B cell (primary cell): ENCODE data around the gene MED16. TPM values are rescaled to one million over a fixed set of nuclear protein-coding genes. Genes with fewer than 3 reads are reported as not detected.

ENCODE experiments used
- ATAC-seq: fragments of 200-7000 bp; cut with Tn5 transposase; one replicate; pipeline ENCODE4 v1.10.0; 2021; ENCODE audit warnings: low read depth, mild to moderate bottlenecking, moderate number of reproducible peaks, moderate library complexity
- CTCF ChIA-PET: fragments of 350-600 bp; sonication (Branson Sonifier 250); formaldehyde crosslinking; loops from one replicate; lab custom pipeline; 2021; ENCODE audit warnings: antibody characterized with exemption, inconsistent platforms; lab: Charles Lee
- POLR2A ChIA-PET: fragments of 350-600 bp; sonication (Branson Sonifier 250); formaldehyde crosslinking; loops from one replicate; lab custom pipeline; 2021; ENCODE audit warnings: antibody characterized with exemption; lab: Charles Lee
- DNase-seq: peaks from one replicate; pipeline ENCODE4 v3.0.0; 2013
- H2AFZ ChIP-seq: 2 replicates; pipeline ENCODE4 v1.6.1; 2012; ENCODE audit warnings: mild to moderate bottlenecking, low read depth, low read length; ENCODE audit not compliant: insufficient read depth, poor library complexity, severe bottlenecking
- H3K27ac ChIP-seq, 2 donors: 1 replicate in 1 of 2; 2 replicates in 1 of 2; pipeline ENCODE4 v1.5.1; 2012 to 2013; ENCODE audit warnings: low read length in 2 of 2, mild to moderate bottlenecking in 2 of 2, moderate library complexity in 1 of 2
- H3K27me3 ChIP-seq, 4 experiments: fragments of 200-600 bp in 1 of 4; sonication (generic) in 1 of 4; replicated peaks in 1 of 4; 1 replicate in 2 of 4; 2 replicates in 2 of 4; pipeline versions ENCODE4 v1.6.1 to v1.7.0; 2013 to 2016; ENCODE audit warnings: low read length in 3 of 4, mild to moderate bottlenecking in 2 of 4, mixed read lengths in 1 of 4, moderate library complexity in 1 of 4; ENCODE audit not compliant: insufficient read depth in 4 of 4, control insufficient read depth in 3 of 4; ENCODE audit errors: control extremely low read depth in 1 of 4
- H3K36me3 ChIP-seq, 2 experiments: replicated peaks in 1 of 2; 1 replicate in 1 of 2; 2 replicates in 1 of 2; pipeline versions ENCODE4 v1.6.1 to v1.7.1; 2013; ENCODE audit warnings: low read length in 1 of 2; ENCODE audit not compliant: insufficient read depth in 2 of 2, control insufficient read depth in 1 of 2; ENCODE audit errors: control extremely low read depth in 1 of 2, extremely low read depth in 1 of 2
- H3K4me1 ChIP-seq, 2 donors: fragments of 200-600 bp in 1 of 2; sonication (generic) in 1 of 2; 1 replicate in 1 of 2; 2 replicates in 1 of 2; pipeline versions ENCODE4 v1.5.1 to v1.6.1; 2013 to 2017; ENCODE audit warnings: low read length in 2 of 2; ENCODE audit not compliant: control insufficient read depth in 2 of 2, insufficient read depth in 2 of 2
- H3K4me2 ChIP-seq: replicated peaks from 2 replicates; pipeline ENCODE3; 2012; ENCODE audit warnings: mild to moderate bottlenecking, low read depth, low read length; ENCODE audit not compliant: poor library complexity, severe bottlenecking
- H3K4me3 ChIP-seq, 5 experiments: fragments of 200-600 bp in 1 of 5; sonication (generic) in 1 of 5; 1 replicate in 3 of 5; 2 replicates in 2 of 5; pipeline versions ENCODE4 v1.5.1 to v1.7.0; 2011 to 2016; ENCODE audit warnings: low read length in 4 of 5, mild to moderate bottlenecking in 4 of 5, low read depth in 2 of 5, control low read depth in 1 of 5, moderate library complexity in 1 of 5; ENCODE audit not compliant: insufficient read depth in 1 of 5; ENCODE audit errors: control extremely low read depth in 1 of 5, extremely low read depth in 1 of 5
- H3K79me2 ChIP-seq: fragments of 200-600 bp; sonication (generic); one replicate; pipeline ENCODE4 v1.6.0; 2016; ENCODE audit warnings: low read length; ENCODE audit not compliant: control insufficient read depth, insufficient read depth
- H3K9ac ChIP-seq: fragments of 200-600 bp; sonication (generic); 2 replicates; pipeline ENCODE4 v1.6.1; 2017; ENCODE audit warnings: mild to moderate bottlenecking, low read length, moderate library complexity
- H3K9me3 ChIP-seq, 3 donors: one replicate each; pipeline versions ENCODE4 v1.6.1 to v1.7.1; 2013; ENCODE audit warnings: low read length in 2 of 3; ENCODE audit not compliant: control insufficient read depth in 2 of 3, insufficient read depth in 1 of 3; ENCODE audit errors: control extremely low read depth in 1 of 3
- H4K20me1 ChIP-seq: 2 replicates; pipeline ENCODE4 v1.6.0; 2012; ENCODE audit warnings: mild to moderate bottlenecking, low read length; ENCODE audit not compliant: insufficient read depth, control insufficient read depth, poor library complexity, severe bottlenecking
- H3K27ac Mint-ChIP-seq: one replicate; pipeline ENCODE4 v1.8.0; 2021; ENCODE audit warnings: mixed read lengths
- H3K27me3 Mint-ChIP-seq: one replicate; pipeline ENCODE4 v1.8.0; 2021; ENCODE audit warnings: mixed read lengths
- H3K4me1 Mint-ChIP-seq: one replicate; pipeline ENCODE4 v1.8.0; 2021; ENCODE audit warnings: mixed read lengths
- H3K4me3 Mint-ChIP-seq: one replicate; pipeline ENCODE4 v1.8.0; 2021; ENCODE audit warnings: mixed read lengths
- H3K9me3 Mint-ChIP-seq: one replicate; pipeline ENCODE4 v1.8.0; 2022; ENCODE audit warnings: mixed read lengths; ENCODE audit not compliant: insufficient read depth
- EZH2 ChIP-seq: IDR thresholded peaks from 2 replicates; pipeline ENCODE4 v1.6.1; 2012; ENCODE audit warnings: borderline replicate concordance, low read depth, mild to moderate bottlenecking, moderate library complexity, low read length; ENCODE audit not compliant: insufficient read depth, poor library complexity, severe bottlenecking
- WGBS: methylation state at CpG from one replicate; pipeline ENCODE4 v1.1.5; 2013; ENCODE audit warnings: missing lambda C conversion rate; ENCODE audit not compliant: insufficient coverage; 5-methylcytosine and 5-hydroxymethylcytosine counted together
- intact Hi-C: fragments of 100-400 bp; cut with micrococcal nuclease; formaldehyde crosslinking; loops from one replicate; pipeline ENCODE4 v1.10.0; 2022
- polyA plus RNA-seq: library from polyadenylated mRNA; depleted of rRNA; stranded (reverse); fragments of >200 nt; gene quantifications from 2 replicates; pipeline ENCODE4 v1.2.3, GENCODE V29; 2012
- total RNA-seq, 2 donors: library from RNA; stranded (reverse); fragments of 120-200 nt in 1 of 2; gene quantifications; 1 replicate in 1 of 2; 2 replicates in 1 of 2; pipeline versions ENCODE4 v1.2.3 to v1.2.4, GENCODE V29; 2013 to 2022
- TF ChIP-seq, protein P1 (sequence below): fragments of 200-600 bp; IDR thresholded peaks from one replicate; pipeline ENCODE4 v1.8.0; 2022; ENCODE audit warnings: antibody characterized with exemption, mild to moderate bottlenecking

Gene MED16
- total and polyA plus RNA-seq, 2 donors (not counting 1 experiment from before 2014, with no cell fraction given), result 85.0 to 85.3 TPM

DNA sequence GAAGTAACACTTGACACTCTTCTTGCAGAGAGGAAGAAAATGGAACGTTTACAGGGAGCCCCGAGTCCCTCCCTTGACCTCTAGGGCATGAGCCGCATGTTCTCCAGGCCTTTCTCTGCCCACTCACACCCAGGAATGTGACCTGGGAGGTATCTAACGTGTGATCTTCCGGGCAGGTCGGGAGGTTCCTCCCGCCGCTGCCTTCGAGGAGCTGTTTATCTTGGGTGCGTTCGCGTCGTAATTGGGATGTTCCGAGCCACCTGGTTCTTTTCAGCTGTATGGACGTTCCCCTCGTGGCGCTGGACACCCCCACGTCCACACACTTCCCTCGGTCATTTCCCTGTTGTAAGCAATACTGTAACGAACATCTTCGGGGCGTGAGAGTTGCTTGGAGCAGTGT, 46.5 kb upstream of the MED16 start:
- Mint-ChIP-seq H3K4me1 (peaks cover 40% of the 10 kb centered on the region), H3K27ac (no peak overlapping the region), H3K27me3 (no peaks in the 10 kb centered on the region), H3K9me3 (peaks cover 2% of the 10 kb centered on the region), H3K4me3 (peak overlapping the region; percentile 79)
- Histone ChIP-seq H4K20me1 (peaks cover 26% of the 10 kb centered on the region), H3K79me2 (peaks cover 46% of the 10 kb centered on the region), H2AFZ (no peak overlapping the region), H3K9me3 (peaks cover 0 to 22% (median 3%) of the 10 kb centered on the region in 3 donors), H3K27me3 (no peaks in the 10 kb centered on the region), H3K36me3 (peaks cover 2 to 3% of the 10 kb centered on the region in 2 experiments), H3K4me1 (peaks cover 25 to 46% of the 10 kb centered on the region in 2 donors), H3K4me3 (no peak overlapping the region), H3K27ac (no peak overlapping the region), H3K4me2 (no peak overlapping the region), H3K9ac (no peak overlapping the region)
- no peak for DNase-seq
- intact Hi-C loops, result no loop called here
- ChIA-PET POLR2A (interaction anchor here (0.7 kb wide), 1 partner anchor 8 kb away, joined by 5 read pairs; no protein-coding TSS in a partner anchor), CTCF (interaction anchor here (1.1 to 3.1 kb wide), 2 partner anchors 16 to 304 kb away, joined by 3 to 16 read pairs; no protein-coding TSS in a partner anchor)
- 98% methylated on average over 17 of the region's 22 CpGs for WGBS
- ATAC-seq, result no peak
- TF ChIP-seq EZH2, result no peak
- TF ChIP-seq, protein P1, sequence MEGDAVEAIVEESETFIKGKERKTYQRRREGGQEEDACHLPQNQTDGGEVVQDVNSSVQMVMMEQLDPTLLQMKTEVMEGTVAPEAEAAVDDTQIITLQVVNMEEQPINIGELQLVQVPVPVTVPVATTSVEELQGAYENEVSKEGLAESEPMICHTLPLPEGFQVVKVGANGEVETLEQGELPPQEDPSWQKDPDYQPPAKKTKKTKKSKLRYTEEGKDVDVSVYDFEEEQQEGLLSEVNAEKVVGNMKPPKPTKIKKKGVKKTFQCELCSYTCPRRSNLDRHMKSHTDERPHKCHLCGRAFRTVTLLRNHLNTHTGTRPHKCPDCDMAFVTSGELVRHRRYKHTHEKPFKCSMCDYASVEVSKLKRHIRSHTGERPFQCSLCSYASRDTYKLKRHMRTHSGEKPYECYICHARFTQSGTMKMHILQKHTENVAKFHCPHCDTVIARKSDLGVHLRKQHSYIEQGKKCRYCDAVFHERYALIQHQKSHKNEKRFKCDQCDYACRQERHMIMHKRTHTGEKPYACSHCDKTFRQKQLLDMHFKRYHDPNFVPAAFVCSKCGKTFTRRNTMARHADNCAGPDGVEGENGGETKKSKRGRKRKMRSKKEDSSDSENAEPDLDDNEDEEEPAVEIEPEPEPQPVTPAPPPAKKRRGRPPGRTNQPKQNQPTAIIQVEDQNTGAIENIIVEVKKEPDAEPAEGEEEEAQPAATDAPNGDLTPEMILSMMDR, result no peak

DNA sequence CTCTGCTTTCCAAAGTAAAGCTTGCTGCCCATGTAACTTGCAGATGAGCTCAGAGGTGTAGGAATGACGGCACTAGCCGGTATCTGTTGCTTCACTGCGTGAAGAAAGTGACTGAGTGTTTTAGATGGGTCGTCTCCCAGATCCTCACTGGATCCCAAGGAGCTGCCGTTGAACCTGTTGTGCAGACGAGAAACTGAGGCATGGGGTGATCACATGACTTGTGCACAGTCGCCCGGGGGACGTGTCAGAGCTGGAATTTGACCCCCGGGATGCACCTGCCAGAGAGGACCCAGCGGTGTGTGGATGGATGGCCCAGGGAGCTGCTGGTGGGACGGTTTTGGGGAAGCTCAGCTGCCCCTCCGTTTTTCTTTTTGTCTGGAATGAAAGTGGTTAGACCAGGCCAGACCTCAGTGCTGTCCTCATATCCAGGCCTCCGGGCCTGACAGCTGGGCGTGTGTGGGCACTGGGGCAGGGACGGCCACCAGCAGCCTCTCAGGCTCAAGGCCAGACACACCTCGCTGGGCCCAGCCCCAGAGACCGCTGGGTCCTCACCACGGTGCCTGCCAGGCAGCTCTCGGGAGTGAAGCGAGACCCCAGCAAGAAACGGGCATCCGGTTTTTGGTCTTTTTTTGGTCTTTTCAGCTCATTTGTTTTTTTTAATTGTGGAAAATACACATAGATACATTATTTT, 45.4 kb upstream of the MED16 start:
- peaks cover 0 to 12% (median 3%) of the 10 kb centered on the region in 3 donors for H3K9me3 ChIP-seq
- H3K4me3 ChIP-seq, result no peak overlapping the region
- H4K20me1 ChIP-seq, result peaks cover 36% of the 10 kb centered on the region
- WGBS, result 87% methylated on average over 18 of the region's 23 CpGs
- H3K27ac Mint-ChIP-seq, result peak overlapping the region; percentile 38
- CTCF ChIA-PET, result interaction anchor here (0.6 to 3.1 kb wide), 6 partner anchors 9 to 422 kb away, joined by 3 to 16 read pairs (median 4); partner anchors contain the start of gene WDR18
- H3K4me1 ChIP-seq, result peaks cover 29 to 57% of the 10 kb centered on the region in 2 donors
- intact Hi-C loops, result no loop called here
- H3K4me2 ChIP-seq, result peak overlapping the region; percentile 1
- H3K4me1 Mint-ChIP-seq, result peaks cover 43% of the 10 kb centered on the region
- peak overlapping the region; percentile 15 for H3K4me3 Mint-ChIP-seq
- TF ChIP-seq EZH2, result no peak
- TF ChIP-seq, protein P1, result no peak
- no peak overlapping the region for H2AFZ ChIP-seq
- ATAC-seq (no peak), DNase-seq (no peak)
- H3K27me3 Mint-ChIP-seq, result no peaks in the 10 kb centered on the region
- H3K27me3 ChIP-seq, result no peaks in the 10 kb centered on the region
- peaks cover 2% of the 10 kb centered on the region for H3K9me3 Mint-ChIP-seq
- peaks cover 2 to 3% of the 10 kb centered on the region in 2 experiments for H3K36me3 ChIP-seq
- H3K79me2 ChIP-seq, result peaks cover 53% of the 10 kb centered on the region
- POLR2A ChIA-PET, result interaction anchor here (0.5 to 0.7 kb wide), 6 partner anchors 9 to 164 kb away, joined by 3 to 8 read pairs (median 4); no protein-coding TSS in a partner anchor
- H3K27ac ChIP-seq, result no peak overlapping the region
- no peak overlapping the region for H3K9ac ChIP-seq
